GM18526 (cell line): ENCODE measurements around the gene SLC35B1.

Experiments
- POLR2A ChIP-seq: IDR thresholded peaks from 3 replicates; pipeline ENCODE4 v1.6.1; 2011; ENCODE audit not compliant: insufficient read length; ENCODE audit errors: extremely low read depth

Gene SLC35B1

GRCh38 chr17:49717371-49717861 lies 9.7 kb upstream of the SLC35B1 start:
- TF ChIP-seq POLR2A, result no peak

- no peak for TF ChIP-seq POLR2A
Measured at GRCh38 chr17:49716668-49717364, 9.1 kb upstream of the SLC35B1 start.

- TF ChIP-seq POLR2A, result no peak
Measured at GRCh38 chr17:49715717-49716279, 8.0 kb upstream of the SLC35B1 start.

- no peak for TF ChIP-seq POLR2A
Measured at GRCh38 chr17:49715216-49715615, 7.5 kb upstream of the SLC35B1 start.

GRCh38 chr17:49708515-49709183 lies 885 bp upstream of the SLC35B1 start:
- no peak for TF ChIP-seq POLR2A

- TF ChIP-seq POLR2A, result no peak
Measured at GRCh38 chr17:49707246-49707607, 537 bp downstream of the SLC35B1 start.

GRCh38 chr17:49705254-49705653 lies 2.5 kb downstream of the SLC35B1 start:
- TF ChIP-seq POLR2A, result no peak

GRCh38 chr17:49703557-49704277 lies 4.0 kb downstream of the SLC35B1 start:
- TF ChIP-seq POLR2A, result no peak

GRCh38 chr17:49700960-49701359 lies 6.8 kb downstream of the SLC35B1 start:
- TF ChIP-seq POLR2A, result no peak

- TF ChIP-seq POLR2A, result no peak
Measured at GRCh38 chr17:49699966-49700575, 7.7 kb downstream of the SLC35B1 start.

- TF ChIP-seq POLR2A, result no peak
Measured at GRCh38 chr17:49698005-49698404, 9.8 kb downstream of the SLC35B1 start.

- no peak for TF ChIP-seq POLR2A
Measured at GRCh38 chr17:49696233-49696761, 11.5 kb downstream of the SLC35B1 start.

GRCh38 chr17:49695698-49696232 lies 12.0 kb downstream of the SLC35B1 start:
- TF ChIP-seq POLR2A, result no peak

GRCh38 chr17:49694847-49695697 lies 12.7 kb downstream of the SLC35B1 start:
- TF ChIP-seq POLR2A, result no peak
